Astrocyte (in vitro differentiated cells and primary cell): ENCODE measurements around the gene MGST3.

Experiments
- EZH2 ChIP-seq: IDR thresholded peaks from 2 replicates; pipeline ENCODE4 v1.6.1; 2012; ENCODE audit warnings: mild to moderate bottlenecking, low read length, inconsistent platforms; ENCODE audit not compliant: insufficient read depth
- TF ChIP-seq, protein P1 (sequence below): IDR thresholded peaks from 2 replicates; pipeline ENCODE4 v1.5.1; 2011; ENCODE audit warnings: low read depth, mild to moderate bottlenecking, inconsistent platforms, low read length, moderate library complexity; ENCODE audit not compliant: insufficient read depth

GRCh38 chr1:165686121-165686970, 55.3 kb downstream of the MGST3 start:
- TF ChIP-seq, protein P1, sequence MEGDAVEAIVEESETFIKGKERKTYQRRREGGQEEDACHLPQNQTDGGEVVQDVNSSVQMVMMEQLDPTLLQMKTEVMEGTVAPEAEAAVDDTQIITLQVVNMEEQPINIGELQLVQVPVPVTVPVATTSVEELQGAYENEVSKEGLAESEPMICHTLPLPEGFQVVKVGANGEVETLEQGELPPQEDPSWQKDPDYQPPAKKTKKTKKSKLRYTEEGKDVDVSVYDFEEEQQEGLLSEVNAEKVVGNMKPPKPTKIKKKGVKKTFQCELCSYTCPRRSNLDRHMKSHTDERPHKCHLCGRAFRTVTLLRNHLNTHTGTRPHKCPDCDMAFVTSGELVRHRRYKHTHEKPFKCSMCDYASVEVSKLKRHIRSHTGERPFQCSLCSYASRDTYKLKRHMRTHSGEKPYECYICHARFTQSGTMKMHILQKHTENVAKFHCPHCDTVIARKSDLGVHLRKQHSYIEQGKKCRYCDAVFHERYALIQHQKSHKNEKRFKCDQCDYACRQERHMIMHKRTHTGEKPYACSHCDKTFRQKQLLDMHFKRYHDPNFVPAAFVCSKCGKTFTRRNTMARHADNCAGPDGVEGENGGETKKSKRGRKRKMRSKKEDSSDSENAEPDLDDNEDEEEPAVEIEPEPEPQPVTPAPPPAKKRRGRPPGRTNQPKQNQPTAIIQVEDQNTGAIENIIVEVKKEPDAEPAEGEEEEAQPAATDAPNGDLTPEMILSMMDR: no peak
- TF ChIP-seq EZH2: no peak
